ENCODE results near the gene CACNA1I. TPM values are rescaled to one million over a fixed set of nuclear protein-coding genes. Genes with fewer than 3 reads are reported as not detected.

The CACNA1I gene
- total RNA-seq, 1 experiment from 2014 or later: 0.15 TPM

DNA sequence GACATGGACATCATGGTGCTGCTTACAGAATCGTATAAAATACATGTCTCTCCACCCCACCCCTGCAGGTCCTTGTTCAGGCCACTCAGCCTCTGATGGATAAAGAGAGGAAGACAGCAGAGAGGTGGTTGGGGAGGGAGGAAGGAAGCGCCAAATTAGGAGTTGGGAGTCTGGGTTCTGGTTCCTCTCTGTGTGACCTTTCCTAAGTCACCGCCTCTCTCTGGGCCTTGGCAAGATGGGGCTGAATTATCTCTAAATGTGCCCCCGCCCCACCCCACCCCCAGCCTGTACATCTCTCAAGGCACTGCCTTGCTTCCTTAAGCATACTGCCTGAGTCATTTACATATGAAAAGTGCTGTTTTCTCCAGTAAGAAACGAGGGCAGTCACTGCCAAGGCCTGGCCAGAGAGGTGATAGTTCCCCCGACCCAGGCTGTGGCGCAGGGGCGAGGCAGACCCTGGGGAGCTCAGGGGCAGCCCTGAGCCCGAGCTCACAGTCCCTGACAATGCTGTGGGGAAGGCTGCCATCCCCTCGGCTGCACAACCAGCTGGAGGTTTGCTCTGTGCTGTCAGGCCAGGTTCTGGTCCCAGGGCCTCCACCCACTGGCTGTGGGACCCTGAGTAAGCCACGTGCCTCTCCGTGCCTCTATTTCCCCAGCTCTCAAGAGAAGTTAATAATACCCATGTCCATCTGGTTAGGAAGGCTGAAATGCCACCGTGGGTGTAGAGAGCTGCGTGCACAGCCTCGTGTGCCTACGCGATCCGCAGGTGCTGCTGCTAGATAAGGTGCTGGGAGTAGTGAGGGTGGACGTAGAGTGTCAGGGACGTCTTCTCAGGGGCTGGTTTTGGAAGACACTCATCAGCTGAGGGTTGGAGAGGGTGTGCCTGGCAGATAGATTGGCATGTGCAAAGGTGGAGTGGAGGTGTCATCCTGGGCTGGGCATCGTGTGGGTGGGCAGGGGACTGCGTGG is 55.3 kb downstream of the CACNA1I start (continued):
- TF ChIP-seq YY1 (IDR thresholded peaks at IDR 0.05; ENCODE audit: extremely low read depth, insufficient replicate concordance, low read depth, low read length) (no peak), FOSL1 (IDR thresholded peaks at IDR 0.05; ENCODE audit: low read depth) (no peak), MAX (IDR thresholded peaks at IDR 0.05) (no peak), CBX3 (IDR thresholded peaks at IDR 0.05; ENCODE audit: low read depth) (no peak), CEBPB (IDR thresholded peaks at IDR 0.05; ENCODE audit: low read depth) (no peak), ZNF274 (IDR thresholded peaks at IDR 0.05; ENCODE audit: low read depth, low read length) (no peak)

- H3K27me3 ChIP-seq (ENCODE audit: insufficient read depth, low read length): no peaks in the 10 kb centered on the region
- no peaks in the 10 kb centered on the region for H3K36me3 ChIP-seq (ENCODE audit: control insufficient read depth in 1 of 2, insufficient read depth in 2 of 2, low read length in 2 of 2)
- DNase-seq (ENCODE audit: low read depth, low spot score) (no peak), ATAC-seq (no peak)
- ChIA-PET POLR2A (no interaction called here), RAD21 (ENCODE audit: low non-redundant PET in 1 of 2, low total read pairs in 2 of 2, uncharacterized antibody in 2 of 2, unreplicated experiment in 2 of 2) (no interaction called here), CTCF (no interaction called here)
- no peak overlapping the region for H3K27ac ChIP-seq (ENCODE audit: low read depth, low read length)
- no peak overlapping the region for H3K4me3 ChIP-seq (replicated peaks in 1 of 2; ENCODE audit: low read depth in 1 of 2, low read length in 2 of 2)
- H3K4me2 ChIP-seq (ENCODE audit: low read length): no peak overlapping the region
- no peak overlapping the region for H2AFZ ChIP-seq (ENCODE audit: low read depth, low read length, poor library complexity, severe bottlenecking)
- no TSS peak for BruUV-seq (replicated peaks)
- H4K20me1 ChIP-seq (ENCODE audit: insufficient read depth): no peaks in the 10 kb centered on the region
- no peaks in the 10 kb centered on the region for H3K9me3 ChIP-seq (ENCODE audit: control insufficient read depth in 1 of 2, insufficient read depth in 1 of 2, low read depth in 1 of 2, low read length in 2 of 2)
- H3K79me2 ChIP-seq (ENCODE audit: insufficient read depth, low read length): no peaks in the 10 kb centered on the region
- TF ChIP-seq ZFX (IDR thresholded peaks at IDR 0.05) (no peak), RAD21 (IDR thresholded peaks at IDR 0.05; ENCODE audit: low read depth) (no peak), SIN3A (IDR thresholded peaks at IDR 0.05; ENCODE audit: low read depth) (no peak), MAX (IDR thresholded peaks at IDR 0.05) (no peak), JUND (IDR thresholded peaks at IDR 0.05) (no peak), ELF1 (IDR thresholded peaks at IDR 0.05; ENCODE audit: borderline replicate concordance, low read depth) (no peak), SRF (IDR thresholded peaks at IDR 0.05; ENCODE audit: low read depth) (no peak), FOSL1 (IDR thresholded peaks at IDR 0.05; ENCODE audit: low read depth) (no peak), EZH2phosphoT487 (IDR thresholded peaks at IDR 0.05; ENCODE audit: borderline replicate concordance) (no peak), POLR2AphosphoS5 (IDR thresholded peaks at IDR 0.05; ENCODE audit: low read depth, low read length) (no peak)
- TF ChIP-seq, protein P1, sequence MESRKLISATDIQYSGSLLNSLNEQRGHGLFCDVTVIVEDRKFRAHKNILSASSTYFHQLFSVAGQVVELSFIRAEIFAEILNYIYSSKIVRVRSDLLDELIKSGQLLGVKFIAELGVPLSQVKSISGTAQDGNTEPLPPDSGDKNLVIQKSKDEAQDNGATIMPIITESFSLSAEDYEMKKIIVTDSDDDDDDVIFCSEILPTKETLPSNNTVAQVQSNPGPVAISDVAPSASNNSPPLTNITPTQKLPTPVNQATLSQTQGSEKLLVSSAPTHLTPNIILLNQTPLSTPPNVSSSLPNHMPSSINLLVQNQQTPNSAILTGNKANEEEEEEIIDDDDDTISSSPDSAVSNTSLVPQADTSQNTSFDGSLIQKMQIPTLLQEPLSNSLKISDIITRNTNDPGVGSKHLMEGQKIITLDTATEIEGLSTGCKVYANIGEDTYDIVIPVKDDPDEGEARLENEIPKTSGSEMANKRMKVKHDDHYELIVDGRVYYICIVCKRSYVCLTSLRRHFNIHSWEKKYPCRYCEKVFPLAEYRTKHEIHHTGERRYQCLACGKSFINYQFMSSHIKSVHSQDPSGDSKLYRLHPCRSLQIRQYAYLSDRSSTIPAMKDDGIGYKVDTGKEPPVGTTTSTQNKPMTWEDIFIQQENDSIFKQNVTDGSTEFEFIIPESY (IDR thresholded peaks at IDR 0.05; ENCODE audit: extremely low read depth, insufficient replicate concordance, low read length): no peak
- TF ChIP-seq, protein P2, sequence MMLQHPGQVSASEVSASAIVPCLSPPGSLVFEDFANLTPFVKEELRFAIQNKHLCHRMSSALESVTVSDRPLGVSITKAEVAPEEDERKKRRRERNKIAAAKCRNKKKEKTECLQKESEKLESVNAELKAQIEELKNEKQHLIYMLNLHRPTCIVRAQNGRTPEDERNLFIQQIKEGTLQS (IDR thresholded peaks at IDR 0.05): no peak
- no peak overlapping the region for H3K9ac ChIP-seq (ENCODE audit: low read length)
- no peaks in the 10 kb centered on the region for H3K9me2 ChIP-seq (ENCODE audit: insufficient read depth)
- no peaks in the 10 kb centered on the region; a peak in 1 of 4 replicates for H3K4me1 ChIP-seq (ENCODE audit: control insufficient read depth in 1 of 2, insufficient read depth in 2 of 2, low read length in 2 of 2)
- intact Hi-C loops (cut with micrococcal nuclease): loop anchor here (10.0 kb wide), 1 partner anchor 178 kb away; no protein-coding TSS in a partner anchor
Measured at GRCh38 chr22:39627208-39627607, 56.7 kb downstream of the CACNA1I start.
